Body of pancreas (tissue), 4 donors: ENCODE measurements around the gene ENTPD6. TPM values are rescaled to one million over a fixed set of nuclear protein-coding genes. Genes with fewer than 3 reads are reported as not detected.

Experiments used
- ATAC-seq: fragments of 150-250 bp; one replicate; pipeline ENCODE4 v1.9.1; 2016
- DNase-seq, 4 donors: peaks; one replicate each; pipeline ENCODE4 v3.0.0-alpha.2; 2019
- H3K27ac ChIP-seq, 4 donors: fragments of 200-600 bp; sonication (generic); 1 replicate in 3 of 4; 2 replicates in 1 of 4; pipeline versions ENCODE4 v1.5.1 to v1.6.1; 2016 to 2019; ENCODE audit warnings: mild to moderate bottlenecking in 1 of 4, mixed read lengths in 1 of 4, moderate library complexity in 1 of 4
- H3K27me3 ChIP-seq, 2 donors: fragments of 200-600 bp; sonication (generic); one replicate each; pipeline ENCODE4 v1.6.0; 2016; ENCODE audit warnings: mild to moderate bottlenecking in 1 of 2
- H3K36me3 ChIP-seq, 2 donors: fragments of 200-600 bp; sonication (generic); replicated peaks in 1 of 2; 2 replicates each; pipeline ENCODE4 v1.5.1; 2016; ENCODE audit warnings: low read depth in 2 of 2; ENCODE audit not compliant: insufficient read depth in 1 of 2
- H3K4me1 ChIP-seq: fragments of 200-600 bp; sonication (generic); one replicate; pipeline ENCODE4 v1.6.0; 2016
- H3K4me3 ChIP-seq, 2 donors: fragments of 200-600 bp; sonication (generic); 1 replicate in 1 of 2; 2 replicates in 1 of 2; pipeline ENCODE4 v1.5.1; 2016 to 2019
- H3K9me3 ChIP-seq, 3 donors: fragments of 200-600 bp; sonication (generic); 1 replicate in 2 of 3; 2 replicates in 1 of 3; pipeline ENCODE4 v1.5.1; 2016
- POLR2A ChIP-seq, 3 donors: fragments of 450-650 bp; IDR thresholded peaks; one replicate each; pipeline ENCODE4 v1.6.1; 2016; ENCODE audit warnings: antibody characterized with exemption in 3 of 3, mild to moderate bottlenecking in 2 of 3
- WGBS, 2 donors: methylation state at CpG; one replicate each; pipeline ENCODE4 v1.1.5; 2017; 5-methylcytosine and 5-hydroxymethylcytosine counted together
- intact Hi-C: fragments of 100-400 bp; cut with DNase I; formaldehyde crosslinking; loops from one replicate; pipeline ENCODE4 v1.15.1; 2023
- total RNA-seq, 2 donors: library from RNA; depleted of rRNA; stranded (reverse); fragments of >200 nt; gene quantifications; one replicate each; pipeline ENCODE4 v1.1.0, GENCODE V29; 2016
- TF ChIP-seq, protein P1 (sequence below), 7 experiments: fragments of 450-650 bp in 4 of 7; fragments of 200-600 bp in 3 of 7; sonication (generic) in 3 of 7; IDR thresholded peaks; one replicate each; pipeline ENCODE4 v1.5.1; 2016 to 2019; ENCODE audit warnings: antibody characterized with exemption in 7 of 7

Gene ENTPD6
- 10 to 100 TPM; 59.9 to 79.8 TPM for total RNA-seq

DNA sequence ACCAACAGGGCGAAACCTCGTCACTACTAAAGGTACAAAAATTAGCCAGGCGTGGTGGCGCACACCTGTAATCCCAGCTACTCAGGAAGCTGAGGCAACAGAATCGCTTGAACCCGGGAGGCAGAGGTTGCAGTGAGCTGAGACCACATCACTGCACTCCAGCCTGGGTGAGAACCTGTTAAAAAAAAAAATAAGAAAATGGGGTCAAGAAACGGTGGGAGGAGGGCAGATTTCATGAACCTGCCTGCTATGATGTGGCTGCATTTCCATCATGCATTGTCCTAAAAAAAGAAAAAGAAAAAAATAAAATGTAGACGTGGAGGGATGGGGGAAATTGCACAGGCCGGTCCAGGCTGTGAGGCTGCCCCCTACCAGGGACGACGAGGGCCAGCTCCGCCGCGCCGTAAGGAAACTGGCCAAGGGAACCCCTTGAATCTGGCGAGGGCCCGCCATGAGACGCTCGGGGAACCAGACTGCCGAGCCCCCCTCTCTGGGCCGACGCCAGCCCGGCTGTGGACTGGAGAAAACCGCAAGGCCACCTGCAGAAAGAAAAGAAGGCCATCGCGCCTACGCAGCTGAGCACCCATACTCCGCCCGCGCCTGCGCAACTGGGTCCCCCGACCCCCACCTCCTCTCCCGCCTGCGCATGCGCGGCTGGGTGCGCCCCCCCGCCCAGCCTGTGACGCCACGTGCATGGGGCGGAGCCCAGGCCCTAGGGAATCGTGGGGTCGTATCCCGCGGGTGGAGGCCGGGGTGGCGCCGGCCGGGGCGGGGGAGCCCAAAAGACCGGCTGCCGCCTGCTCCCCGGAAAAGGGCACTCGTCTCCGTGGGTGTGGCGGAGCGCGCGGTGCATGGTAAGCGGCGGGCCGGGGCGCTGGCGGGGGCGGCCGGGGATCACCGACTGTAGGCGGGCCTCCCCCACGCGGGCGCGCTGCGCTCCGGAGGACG lies at the start of gene ENTPD6:
TSS of gene ENTPD6 (plus strand) at position 699 of the 948 bp plus-strand sequence. CDS start 10,825 bp downstream, outside the sequence.
- Histone ChIP-seq H3K4me3 (peak within 1 kb of the TSS; percentile 76 to 89), H3K27ac (peak within 1 kb of the TSS; percentile 76 to 94 (median 86)), H3K9me3 (no peaks in the 10 kb centered on the region), H3K27me3 (no peaks in the 10 kb centered on the region), H3K4me1 (peaks cover 50% of the 10 kb centered on the region), H3K36me3 (no peaks in the 10 kb centered on the region)
- DNase-seq, result peak; percentile 92 to 95 (median 94)
- intact Hi-C loops, result loop anchor here (10.0 kb wide), 1 partner anchor 200 kb away; the partner anchor contains the start of gene APMAP
- ATAC-seq, result peak; percentile 93
- WGBS, 2 donors, result 9 to 21% methylated on average over 24 to 63 of the region's 75 CpGs
- TF ChIP-seq, protein P1, sequence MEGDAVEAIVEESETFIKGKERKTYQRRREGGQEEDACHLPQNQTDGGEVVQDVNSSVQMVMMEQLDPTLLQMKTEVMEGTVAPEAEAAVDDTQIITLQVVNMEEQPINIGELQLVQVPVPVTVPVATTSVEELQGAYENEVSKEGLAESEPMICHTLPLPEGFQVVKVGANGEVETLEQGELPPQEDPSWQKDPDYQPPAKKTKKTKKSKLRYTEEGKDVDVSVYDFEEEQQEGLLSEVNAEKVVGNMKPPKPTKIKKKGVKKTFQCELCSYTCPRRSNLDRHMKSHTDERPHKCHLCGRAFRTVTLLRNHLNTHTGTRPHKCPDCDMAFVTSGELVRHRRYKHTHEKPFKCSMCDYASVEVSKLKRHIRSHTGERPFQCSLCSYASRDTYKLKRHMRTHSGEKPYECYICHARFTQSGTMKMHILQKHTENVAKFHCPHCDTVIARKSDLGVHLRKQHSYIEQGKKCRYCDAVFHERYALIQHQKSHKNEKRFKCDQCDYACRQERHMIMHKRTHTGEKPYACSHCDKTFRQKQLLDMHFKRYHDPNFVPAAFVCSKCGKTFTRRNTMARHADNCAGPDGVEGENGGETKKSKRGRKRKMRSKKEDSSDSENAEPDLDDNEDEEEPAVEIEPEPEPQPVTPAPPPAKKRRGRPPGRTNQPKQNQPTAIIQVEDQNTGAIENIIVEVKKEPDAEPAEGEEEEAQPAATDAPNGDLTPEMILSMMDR (IDR thresholded peaks at IDR 0.05), result peak in 3 of 7 experiments; percentile 28 to 39 (median 31)
- peak; percentile 74 to 88 (median 86) for TF ChIP-seq POLR2A (IDR thresholded peaks at IDR 0.05)

DNA sequence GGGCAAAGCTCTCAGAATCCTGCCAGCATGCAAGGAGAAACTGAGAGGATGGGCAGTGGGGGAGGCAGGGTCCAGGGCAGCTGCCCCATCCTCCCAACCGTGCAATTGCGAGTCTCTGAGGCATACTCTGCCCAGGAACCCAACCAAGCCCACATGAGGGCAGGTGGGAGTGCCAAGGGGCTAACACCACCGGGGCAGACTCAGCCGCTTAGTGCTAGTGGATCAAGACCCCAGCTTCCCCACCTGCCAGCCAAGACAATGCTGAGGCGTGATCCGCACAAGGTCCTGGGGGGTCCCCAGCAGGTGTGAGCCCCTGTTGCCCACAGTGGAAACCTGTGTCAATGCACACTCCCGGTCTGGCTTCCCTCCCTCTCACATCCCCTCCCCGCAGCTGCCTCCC lies 48.5 kb upstream of the ENTPD6 start:
- H3K4me3 ChIP-seq, result no peak overlapping the region
- no peak for DNase-seq
- intact Hi-C loops, result no loop called here
- ATAC-seq, result no peak
- H3K27me3 ChIP-seq, result no peaks in the 10 kb centered on the region
- no peak for TF ChIP-seq POLR2A (IDR thresholded peaks at IDR 0.05)
- TF ChIP-seq, protein P1 (IDR thresholded peaks at IDR 0.05), result no peak
- peaks cover 9% of the 10 kb centered on the region for H3K4me1 ChIP-seq
- no peaks in the 10 kb centered on the region for H3K9me3 ChIP-seq
- no peak overlapping the region for H3K27ac ChIP-seq
- no peaks in the 10 kb centered on the region for H3K36me3 ChIP-seq
- 93 to 94% methylated on average over 8 of the region's 8 CpGs for WGBS, 2 donors

DNA sequence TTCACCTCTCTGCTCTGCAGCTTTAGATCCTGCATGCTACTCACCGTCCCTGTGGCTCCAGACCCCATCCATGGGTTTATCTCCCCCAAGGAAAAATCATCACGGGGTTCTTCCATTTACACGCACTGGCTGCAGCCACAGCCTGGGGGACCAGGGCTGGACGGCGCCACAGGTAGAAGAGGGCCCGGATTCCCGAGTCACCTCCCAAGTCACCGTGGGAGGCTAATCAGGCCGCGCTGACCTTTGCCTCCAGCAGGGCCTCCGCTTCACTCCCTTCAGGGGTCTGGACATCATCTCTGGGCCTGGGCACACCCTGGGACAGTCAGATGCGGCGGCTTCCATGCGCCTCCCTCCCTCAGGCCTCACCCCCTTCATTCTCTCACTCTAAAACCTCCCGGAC lies 47.8 kb upstream of the ENTPD6 start:
- Histone ChIP-seq H3K36me3 (no peaks in the 10 kb centered on the region), H3K9me3 (no peaks in the 10 kb centered on the region), H3K4me3 (no peak overlapping the region), H3K27ac (no peak overlapping the region), H3K27me3 (no peaks in the 10 kb centered on the region), H3K4me1 (peaks cover 9% of the 10 kb centered on the region)
- ATAC-seq (no peak), DNase-seq (no peak)
- no peak for TF ChIP-seq POLR2A (IDR thresholded peaks at IDR 0.05)
- TF ChIP-seq, protein P1 (IDR thresholded peaks at IDR 0.05), result no peak
- 87 to 94% methylated on average over 15 of the region's 15 CpGs for WGBS, 2 donors
- intact Hi-C loops, result no loop called here

DNA sequence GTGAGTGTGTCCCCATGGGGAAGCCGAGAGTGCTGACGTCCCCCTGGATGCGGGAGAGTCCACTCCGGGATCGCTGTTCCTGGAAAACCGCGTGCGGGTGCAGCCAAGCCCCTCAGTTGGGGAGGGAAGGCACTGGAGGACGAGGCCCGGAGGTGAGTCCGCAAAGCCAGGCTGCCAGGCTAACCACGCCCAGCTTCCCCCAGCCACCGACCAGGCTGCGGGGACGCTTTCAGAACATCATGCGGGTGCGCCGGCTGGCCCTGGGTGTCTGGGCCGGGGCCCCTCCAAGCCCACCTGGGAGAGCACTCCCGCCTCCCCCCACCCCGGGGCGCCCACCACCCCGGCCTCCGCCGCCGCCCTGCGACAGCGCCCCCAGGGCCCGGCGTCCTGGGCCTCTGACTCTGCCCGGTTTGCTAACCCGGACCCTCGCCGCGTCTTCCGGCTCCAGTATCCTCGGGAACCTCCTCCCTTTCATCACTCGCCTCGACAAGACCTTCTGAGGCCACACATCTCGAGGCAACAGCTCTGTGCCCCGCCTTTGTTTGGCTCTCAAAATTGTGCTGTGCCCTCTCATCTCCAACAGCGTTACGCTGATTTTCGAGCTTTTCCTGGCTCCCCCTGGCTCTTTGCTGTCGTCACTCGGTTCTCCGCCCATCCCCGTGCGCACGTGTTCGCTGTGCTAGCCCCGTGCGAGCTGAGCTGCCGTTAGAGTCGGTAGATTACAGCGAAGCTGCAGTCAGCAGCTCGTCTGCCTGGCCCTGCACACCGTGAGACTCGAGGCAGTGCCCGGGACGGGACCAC lies 47.1 kb upstream of the ENTPD6 start:
- no peak for TF ChIP-seq POLR2A (IDR thresholded peaks at IDR 0.05)
- TF ChIP-seq, protein P1 (IDR thresholded peaks at IDR 0.05), result no peak
- intact Hi-C loops, result no loop called here
- no peak overlapping the region for H3K4me3 ChIP-seq
- no peaks in the 10 kb centered on the region for H3K9me3 ChIP-seq
- WGBS, 2 donors, result 19 to 26% methylated on average over 31 to 59 of the region's 61 CpGs
- H3K27ac ChIP-seq, result no peak overlapping the region
- H3K36me3 ChIP-seq, result no peaks in the 10 kb centered on the region
- H3K27me3 ChIP-seq, result no peaks in the 10 kb centered on the region
- ATAC-seq, result peak; percentile 77
- peaks cover 9% of the 10 kb centered on the region for H3K4me1 ChIP-seq
- peak; percentile 45 to 61 (median 60) for DNase-seq
